GM19239 (cell line): ENCODE data around the gene DNAH3.
"Not testable (repeated sequence)": the region's sequence is repeated elsewhere in the genome, so short reads cannot be mapped to it uniquely, and the experiment has no call there.

Source experiments
- DNase-seq: peaks from one replicate; pipeline ENCODE4 v3.0.0; 2011; ENCODE audit warnings: low spot score; ENCODE audit not compliant: insufficient read length
- FAIRE-seq: peaks from 2 replicates; lab custom pipeline; 2011; peaks lifted over from hg19 to GRCh38; lab: Jason Lieb, UNC

The DNAH3 gene, protein sequence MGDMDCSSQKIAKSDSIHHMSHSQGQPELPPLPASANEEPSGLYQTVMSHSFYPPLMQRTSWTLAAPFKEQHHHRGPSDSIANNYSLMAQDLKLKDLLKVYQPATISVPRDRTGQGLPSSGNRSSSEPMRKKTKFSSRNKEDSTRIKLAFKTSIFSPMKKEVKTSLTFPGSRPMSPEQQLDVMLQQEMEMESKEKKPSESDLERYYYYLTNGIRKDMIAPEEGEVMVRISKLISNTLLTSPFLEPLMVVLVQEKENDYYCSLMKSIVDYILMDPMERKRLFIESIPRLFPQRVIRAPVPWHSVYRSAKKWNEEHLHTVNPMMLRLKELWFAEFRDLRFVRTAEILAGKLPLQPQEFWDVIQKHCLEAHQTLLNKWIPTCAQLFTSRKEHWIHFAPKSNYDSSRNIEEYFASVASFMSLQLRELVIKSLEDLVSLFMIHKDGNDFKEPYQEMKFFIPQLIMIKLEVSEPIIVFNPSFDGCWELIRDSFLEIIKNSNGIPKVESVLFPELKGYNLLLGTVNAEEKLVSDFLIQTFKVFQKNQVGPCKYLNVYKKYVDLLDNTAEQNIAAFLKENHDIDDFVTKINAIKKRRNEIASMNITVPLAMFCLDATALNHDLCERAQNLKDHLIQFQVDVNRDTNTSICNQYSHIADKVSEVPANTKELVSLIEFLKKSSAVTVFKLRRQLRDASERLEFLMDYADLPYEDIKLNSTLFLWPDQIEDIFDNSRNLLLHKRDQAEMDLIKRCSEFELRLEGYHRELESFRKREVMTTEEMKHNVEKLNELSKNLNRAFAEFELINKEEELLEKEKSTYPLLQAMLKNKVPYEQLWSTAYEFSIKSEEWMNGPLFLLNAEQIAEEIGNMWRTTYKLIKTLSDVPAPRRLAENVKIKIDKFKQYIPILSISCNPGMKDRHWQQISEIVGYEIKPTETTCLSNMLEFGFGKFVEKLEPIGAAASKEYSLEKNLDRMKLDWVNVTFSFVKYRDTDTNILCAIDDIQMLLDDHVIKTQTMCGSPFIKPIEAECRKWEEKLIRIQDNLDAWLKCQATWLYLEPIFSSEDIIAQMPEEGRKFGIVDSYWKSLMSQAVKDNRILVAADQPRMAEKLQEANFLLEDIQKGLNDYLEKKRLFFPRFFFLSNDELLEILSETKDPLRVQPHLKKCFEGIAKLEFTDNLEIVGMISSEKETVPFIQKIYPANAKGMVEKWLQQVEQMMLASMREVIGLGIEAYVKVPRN (N-terminal part only)

DNA sequence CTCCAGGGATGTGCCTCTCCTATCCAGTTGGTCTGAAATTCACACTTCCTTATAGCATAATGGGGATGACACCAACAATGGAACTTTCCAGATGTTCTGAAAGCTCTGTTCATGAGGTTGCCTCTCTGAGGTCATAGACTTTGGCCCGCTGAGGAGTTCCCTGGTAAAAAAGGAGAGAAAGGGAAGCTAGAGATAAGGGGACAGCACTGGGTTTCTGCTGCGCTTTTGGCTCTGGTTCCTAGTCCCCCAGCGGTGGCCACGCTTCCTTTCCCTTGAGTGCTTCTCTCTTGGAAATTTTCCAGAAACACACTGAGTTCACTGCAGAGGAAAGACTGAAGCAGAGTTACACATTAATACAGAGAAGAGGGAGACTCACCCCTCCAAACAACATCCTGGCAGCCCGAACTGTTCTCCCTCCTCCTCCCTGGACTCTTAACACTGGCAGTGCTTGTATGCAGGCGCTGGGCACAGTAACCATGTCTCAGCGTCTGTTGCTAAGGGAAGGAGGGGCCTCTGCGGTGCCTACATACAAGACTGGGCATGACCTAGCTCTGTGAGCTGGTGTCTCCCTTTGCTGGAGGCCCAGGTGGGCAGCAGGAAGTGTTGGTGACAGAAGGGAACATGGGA is at the start of gene DNAH3:
DNAH3 (minus strand) TSS at position 472 of the 627 bp plus-strand sequence. CDS start 527 bp downstream, outside the sequence.
- FAIRE-seq: no peak
- no peak for DNase-seq

DNA sequence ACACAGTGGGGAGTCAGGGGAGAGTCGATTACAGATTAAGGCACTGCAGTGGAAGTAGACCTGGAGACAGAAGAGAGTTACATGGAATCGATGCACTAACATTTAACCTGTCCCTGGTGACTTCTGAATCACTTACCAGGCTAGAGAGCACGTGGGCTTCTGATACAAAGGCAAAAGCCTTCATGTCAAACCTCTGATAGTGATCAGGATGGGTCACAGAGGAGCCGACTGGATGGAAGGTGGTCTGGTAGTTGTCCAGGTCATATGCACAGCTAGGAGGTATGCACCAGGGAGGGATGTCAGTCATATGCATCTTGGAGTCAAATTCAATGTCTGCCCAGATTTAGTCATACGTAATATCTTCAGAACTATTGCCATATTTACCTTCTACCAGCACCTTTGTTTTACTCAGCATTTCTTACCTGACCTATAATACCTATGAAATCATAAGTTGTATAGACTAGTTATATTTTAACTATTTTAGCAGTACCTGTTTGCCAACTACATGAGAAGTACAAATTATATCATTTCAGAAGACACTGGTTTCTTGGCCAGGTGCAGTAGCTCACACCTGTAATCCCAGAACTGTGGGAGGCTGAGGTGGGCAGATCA is 49.1 kb upstream of the DNAH3 start:
- FAIRE-seq: no peak
- no peak for DNase-seq

DNA sequence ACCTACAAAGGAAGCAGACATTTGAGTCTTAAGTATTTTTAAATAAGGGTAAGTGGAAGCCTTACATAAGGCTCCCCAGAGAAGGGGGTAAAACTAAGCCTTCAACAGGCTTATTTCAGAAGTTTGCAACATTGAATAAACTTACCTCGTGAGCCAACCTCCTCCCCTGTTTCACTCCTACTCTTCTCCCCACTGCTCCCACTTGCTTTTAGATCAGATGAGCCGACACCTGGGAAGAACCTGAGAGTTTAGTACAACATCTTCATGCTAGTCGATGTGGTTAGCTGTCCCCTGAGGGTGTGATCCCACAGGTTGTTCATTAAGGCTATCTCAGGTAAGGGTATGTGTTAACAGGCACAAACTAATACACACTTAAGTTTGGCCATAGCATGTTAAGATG is 47.0 kb upstream of the DNAH3 start:
- DNase-seq (no peak), FAIRE-seq (no peak)

DNA sequence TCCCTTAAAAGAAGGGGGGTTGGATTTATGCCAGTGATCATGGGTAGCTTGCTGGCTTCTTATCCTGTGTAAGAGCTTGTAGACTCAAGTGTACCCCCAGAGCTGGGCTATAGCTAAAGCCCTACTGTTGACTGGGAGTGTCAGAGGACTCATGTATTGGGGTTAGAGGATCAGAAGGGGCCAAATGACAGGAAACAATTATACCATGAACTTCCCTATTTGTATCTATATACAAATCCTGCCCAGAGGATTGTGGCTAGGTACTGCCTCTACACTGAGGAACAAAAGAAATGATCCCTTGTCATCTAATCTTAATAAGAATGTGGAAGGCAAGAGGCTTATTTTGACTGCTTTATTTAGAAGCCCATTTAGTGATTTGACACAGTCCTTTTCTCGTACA is 46.5 kb upstream of the DNAH3 start:
- FAIRE-seq (no peak), DNase-seq (no peak)

DNA sequence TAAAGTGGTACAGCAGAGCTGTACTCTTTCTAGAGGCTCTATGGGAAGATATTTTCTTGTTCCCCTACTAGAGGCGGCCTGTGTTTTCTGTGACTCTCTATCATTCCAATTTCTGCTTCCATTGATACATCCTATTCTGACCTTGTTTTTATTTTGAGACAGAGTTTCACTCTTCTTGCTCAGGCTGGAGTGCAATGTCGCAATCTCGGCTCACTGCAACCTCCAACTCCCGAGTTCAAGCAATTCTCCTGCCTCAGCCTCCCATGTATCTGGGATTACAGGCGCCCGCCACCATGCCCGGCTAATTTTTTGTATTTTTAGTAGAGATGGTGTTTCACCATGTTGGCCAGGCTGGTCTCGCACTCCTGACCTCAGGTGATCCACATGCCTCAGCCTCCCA is 44.7 kb upstream of the DNAH3 start:
- not testable (repeated sequence) for DNase-seq, FAIRE-seq

DNA sequence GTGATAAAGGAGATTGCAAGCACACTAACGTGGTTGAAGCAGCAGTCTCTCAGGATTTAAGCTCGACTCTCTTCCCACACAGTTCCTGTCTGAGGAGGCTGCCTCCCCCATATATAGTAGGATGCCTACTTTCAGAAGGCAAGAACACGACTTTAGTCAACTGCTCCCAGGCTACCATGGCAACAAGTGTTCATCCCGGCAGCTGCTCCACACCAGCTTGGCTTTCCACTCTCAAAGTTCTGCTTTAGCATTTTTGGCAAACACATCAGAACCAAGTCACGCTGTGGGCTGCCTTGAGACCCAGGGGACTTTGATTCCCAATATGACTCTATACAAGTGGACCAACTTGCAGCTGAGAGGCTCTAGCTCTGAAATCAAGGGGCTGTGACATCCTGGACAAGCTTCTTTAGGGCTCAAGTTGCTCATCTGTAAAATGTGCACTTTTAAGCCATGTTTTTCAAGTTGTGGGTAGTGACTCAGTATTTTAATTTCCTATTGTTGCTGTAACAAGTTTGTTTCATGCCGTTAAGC is 44.2 kb upstream of the DNAH3 start:
- DNase-seq (no peak), FAIRE-seq (peak; percentile 11)

DNA sequence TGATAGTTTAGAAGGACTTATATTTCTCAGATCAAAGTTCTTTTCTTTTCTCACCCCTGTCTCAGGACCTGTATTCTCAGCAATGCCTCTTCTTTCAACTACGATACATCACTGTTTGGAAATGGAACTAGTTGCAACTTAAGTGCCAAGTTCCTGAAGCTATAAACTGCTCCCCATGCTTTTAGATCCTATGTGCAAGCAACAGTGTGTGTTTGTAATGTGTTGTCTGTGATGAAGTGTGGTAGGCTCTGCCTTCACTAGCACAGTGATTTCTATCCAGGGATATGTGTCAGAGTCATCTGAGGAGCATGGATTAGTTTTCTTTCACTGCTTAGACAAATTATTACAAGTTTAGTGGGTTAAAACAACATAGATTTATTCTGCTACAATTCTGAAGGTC is 42.3 kb upstream of the DNAH3 start:
- DNase-seq (no peak), FAIRE-seq (no peak)

DNA sequence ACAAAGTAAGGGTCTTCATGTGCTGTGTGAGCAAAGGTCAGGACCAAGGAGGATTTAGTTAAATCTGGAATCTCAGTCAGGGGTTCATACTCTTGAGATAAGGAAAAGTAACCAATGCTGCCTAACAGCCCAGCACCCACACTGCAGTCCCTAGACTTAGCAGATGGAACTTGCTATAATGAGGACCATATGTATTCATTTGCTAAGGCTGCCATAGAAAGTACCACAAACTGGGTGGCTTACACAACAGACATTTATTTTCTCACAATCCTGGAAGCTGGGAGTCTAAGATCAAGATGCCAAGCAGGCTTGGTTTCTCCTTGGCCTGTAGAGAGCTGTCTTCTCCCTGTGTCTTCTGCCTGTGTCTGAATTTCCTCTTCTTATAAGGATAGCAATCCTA is 40.0 kb upstream of the DNAH3 start:
- DNase-seq (no peak), FAIRE-seq (no peak)

DNA sequence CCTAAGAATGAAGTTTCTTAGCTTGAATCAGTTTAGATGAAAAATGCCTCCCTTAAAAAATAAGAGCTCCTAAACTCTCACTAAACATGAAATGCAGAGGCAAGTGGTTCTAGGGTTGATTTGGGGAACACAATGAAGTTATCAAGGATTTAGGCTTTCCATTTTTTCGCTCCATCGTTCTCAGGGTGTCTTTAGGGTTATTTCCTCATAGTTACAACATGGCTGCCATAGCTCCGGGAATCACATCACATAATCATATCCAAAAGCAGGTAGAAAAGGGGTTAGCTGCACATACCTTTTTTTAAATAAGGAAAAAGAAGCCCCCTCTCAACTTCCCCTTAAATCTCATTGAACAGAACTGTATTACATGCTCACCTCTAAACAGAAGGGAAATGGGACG is 39.4 kb upstream of the DNAH3 start:
- DNase-seq: no peak
- FAIRE-seq: no peak

DNA sequence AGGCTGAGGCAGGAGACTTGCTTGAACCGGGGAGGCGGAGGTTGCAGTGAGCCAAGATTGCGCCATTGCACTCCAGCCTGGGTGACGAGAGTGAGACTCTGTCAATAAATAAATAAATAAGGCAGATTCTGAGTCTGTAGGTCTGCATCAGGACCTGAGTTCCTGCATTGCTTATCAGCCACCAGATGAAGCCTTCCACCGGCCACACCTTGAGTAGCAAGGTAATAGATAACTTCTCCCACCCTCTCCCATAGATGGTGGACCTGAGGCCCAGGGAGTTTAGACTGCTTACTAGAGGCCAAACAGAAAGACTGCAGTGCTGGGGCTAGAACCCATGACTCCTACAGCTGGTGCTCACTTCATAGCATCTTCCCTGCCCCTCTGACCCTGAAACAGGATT is 38.7 kb upstream of the DNAH3 start:
- FAIRE-seq (no peak), DNase-seq (no peak)

DNA sequence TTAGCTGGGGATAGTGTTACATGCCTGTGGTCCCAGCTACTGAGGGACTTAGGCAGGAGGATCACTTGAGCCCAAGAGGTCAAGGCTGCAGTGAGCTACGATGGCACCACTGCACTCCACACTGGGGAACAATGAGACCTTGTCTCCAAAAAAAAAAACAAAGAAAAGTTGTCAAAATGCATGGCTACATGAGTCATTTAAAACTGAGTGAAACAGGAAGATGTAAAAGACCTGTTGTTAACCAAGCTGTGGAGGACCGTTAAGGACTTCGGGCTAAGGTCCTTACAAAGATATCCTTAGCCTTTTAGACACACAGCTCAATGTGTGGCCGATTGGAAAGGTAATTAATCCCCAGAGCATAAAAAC is 35.7 kb upstream of the DNAH3 start:
- DNase-seq: no peak
- no peak for FAIRE-seq

DNA sequence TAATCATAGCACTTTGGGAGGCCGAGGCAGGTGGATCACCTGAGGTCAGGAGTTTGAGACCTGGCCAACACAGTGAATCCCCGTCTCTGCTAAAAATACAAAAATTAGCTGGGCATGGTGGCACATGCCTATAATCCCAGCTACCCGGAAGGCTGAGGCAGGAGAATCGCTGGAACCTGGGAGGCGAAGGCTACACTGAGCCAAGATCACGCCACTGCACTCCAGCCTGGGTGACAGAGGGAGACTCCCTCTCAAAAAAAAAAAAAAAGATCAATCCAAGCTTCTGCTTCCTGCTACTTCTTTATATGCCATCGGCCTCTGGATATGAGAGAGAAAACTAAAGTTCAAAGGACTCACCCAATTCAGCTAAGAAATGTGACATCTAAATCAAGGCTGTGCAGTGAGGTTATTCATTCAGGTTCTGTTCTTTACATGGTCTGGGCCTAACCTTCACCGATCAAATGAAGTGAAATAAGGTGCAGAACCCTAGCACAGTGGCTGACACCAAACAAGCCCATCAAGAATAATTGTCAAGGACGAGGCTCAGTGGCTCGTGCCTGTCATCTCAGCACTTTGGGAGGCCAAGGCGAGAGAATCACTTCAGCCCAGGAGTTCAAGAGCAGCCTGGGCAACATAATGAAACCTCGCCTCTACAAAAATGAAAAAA is 35.1 kb upstream of the DNAH3 start:
- FAIRE-seq (no peak), DNase-seq (no peak)

DNA sequence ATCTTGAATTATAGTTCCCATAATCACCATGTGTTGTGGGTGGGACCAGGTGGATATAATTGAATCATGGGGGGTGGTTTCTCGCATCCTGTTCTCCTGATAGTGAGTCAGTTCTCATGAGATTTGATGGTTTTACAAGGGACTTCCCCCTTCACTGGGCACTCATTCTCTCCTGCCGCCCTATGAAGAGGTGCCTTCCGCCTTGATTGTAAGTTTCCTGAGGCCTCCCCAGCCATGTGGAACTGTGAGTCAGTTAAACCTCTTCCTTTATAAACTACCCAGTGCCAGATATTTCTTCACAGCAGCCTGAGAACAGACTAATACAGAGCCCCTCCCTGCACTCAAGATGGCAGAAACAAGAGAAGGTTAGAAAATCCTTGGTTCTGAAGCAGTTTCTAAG is 34.2 kb upstream of the DNAH3 start:
- FAIRE-seq (no peak), DNase-seq (no peak)

DNA sequence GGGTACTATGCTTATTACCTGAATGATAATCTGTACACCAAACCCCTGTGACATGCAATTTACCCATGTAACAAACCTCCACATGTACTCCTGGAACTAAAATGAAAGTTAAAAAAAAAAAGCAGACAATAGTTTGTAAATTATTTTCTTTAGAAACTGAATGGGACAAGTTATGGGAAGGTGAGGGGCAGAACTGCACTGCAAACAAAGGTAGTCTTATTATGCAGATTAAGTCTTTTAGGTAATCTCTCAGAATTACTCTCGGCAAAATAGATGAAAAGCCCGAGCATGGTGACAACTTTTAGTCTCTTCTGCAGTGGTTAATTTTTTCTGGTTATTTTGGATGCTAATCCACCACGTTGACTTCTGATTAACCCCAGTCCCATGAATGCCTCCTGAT is 33.3 kb upstream of the DNAH3 start:
- FAIRE-seq (no peak), DNase-seq (no peak)

DNA sequence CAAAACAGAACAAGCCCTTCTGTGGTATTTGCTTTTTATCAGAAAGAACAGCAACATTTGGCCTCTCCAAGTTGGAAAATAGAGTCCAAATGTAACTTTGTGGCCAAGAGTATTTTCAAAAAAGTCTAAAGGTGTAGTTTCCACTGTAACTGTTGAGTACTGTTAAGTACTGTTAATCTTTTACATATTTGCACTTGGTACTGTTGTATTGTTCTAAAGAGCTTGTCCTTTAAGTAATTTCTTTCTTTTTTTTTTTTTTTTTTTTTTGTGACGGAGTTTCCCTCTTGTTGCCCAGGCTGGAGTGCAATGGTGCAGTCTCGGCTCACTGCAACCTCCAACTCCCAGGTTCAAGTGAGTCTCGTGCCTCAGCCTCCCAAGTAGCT is 29.3 kb upstream of the DNAH3 start:
- FAIRE-seq (no peak), DNase-seq (no peak)

DNA sequence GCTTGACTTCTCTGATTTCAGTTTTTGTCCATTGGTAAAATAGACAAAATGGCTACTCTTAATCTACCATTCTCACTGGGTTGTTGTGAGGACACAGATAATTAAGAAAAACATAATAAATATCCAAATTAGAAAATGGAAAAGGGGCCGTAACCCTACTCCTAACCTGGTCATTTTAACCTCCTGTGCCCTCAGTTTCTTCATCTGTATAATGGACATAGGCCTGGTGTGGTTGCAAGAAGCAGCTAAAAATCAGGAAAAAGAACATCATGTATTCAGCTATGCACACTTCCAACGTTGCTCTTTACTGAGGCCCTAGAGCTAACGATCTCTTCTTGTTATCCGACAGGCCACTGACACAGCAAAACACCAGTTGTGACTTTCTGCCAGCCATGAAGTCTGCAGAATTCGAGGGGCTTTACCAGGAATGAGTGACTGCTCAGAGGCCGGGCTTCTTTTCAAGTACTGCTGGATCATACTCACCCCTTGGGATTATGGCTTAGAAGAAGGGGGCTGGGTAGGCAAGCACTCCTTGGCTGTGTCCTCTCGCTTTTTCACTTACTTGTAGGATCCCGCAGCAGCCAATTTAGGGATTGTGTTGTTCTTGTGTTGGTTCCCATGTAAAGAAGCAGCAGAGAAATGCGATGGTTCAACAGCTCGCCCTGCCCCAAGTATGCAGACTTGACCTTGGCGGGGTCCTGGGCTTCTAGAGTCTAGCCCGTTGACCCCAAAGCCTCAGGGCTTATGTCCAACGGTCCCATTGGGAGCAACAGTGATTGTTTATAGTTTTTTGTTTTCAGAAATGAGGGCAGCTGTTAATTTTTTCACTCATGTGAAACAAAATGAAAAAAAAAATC is 28.7 kb upstream of the DNAH3 start:
- no peak for FAIRE-seq
- DNase-seq: no peak

DNA sequence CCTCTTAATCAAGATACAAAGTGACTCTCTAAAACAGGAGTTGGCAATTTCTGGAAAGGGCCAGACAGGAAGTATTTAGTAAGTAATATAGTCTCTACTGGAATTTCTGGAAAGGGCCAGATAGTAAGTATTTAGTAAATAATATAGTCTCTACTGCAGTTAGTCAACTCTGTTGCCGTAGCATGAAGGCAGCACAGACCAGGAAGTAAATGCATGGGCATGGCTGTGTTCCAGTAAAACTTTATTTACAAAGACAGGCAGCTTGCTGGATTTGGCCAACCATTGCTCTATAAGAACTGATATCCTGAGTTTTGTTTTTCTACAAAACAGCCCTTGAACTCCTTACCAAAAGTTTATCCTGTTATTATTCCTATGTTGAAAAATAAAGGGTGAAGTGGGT is 24.8 kb upstream of the DNAH3 start:
- DNase-seq (no peak), FAIRE-seq (no peak)

DNA sequence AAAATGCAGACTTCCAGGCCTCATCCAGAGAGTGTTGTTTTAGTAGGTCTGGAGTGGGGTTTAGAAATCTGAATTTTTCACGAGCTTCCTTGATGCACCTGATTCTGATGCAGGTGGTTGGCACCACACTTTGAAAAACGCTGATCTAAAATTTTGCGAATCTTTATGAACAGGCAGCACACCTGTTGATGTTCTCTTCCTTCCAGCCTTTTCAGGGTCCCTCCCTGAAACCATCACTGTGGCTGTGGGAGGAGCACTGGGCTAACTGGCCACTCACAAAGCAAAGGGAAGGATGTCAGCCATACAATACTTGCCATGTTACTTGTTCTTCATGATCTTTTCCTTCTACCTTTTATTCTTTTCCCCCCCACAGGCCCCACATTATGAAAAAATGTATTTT is 22.0 kb upstream of the DNAH3 start:
- FAIRE-seq: no peak

More for the DNA sequence above, 22.0 kb upstream of the DNAH3 start:
- DNase-seq: no peak
